SK-N-MC (cell line): Measurements from ENCODE around the gene TSPEAR.

Source experiments
- EZH2 ChIP-seq: fragments of 200-600 bp; sonication (generic); IDR thresholded peaks from one replicate; pipeline ENCODE4 v1.6.1; 2017; ENCODE audit warnings: antibody characterized with exemption
- FOXP2 ChIP-seq: optimal IDR thresholded peaks from 2 replicates; pipeline ENCODE3; 2011; ENCODE audit warnings: mild to moderate bottlenecking, moderate library complexity; ENCODE audit not compliant: insufficient read depth; ENCODE audit errors: extremely low read length, control extremely low read depth
- POLR2AphosphoS5 ChIP-seq: IDR thresholded peaks from 2 replicates; pipeline ENCODE4 v1.6.1; 2012; ENCODE audit warnings: mild to moderate bottlenecking, low read depth, low read length, borderline replicate concordance

GRCh38 chr21:44598061-44598460, 113.3 kb downstream of the TSPEAR start:
- TF ChIP-seq EZH2 (no peak), POLR2AphosphoS5 (no peak), FOXP2 (no peak)
